ENCODE data around the gene SPOCD1. TPM values are rescaled to one million over a fixed set of nuclear protein-coding genes. Genes with fewer than 3 reads are reported as not detected.

The SPOCD1 gene
- polyA plus RNA-seq, 3 donors: not detected

DNA sequence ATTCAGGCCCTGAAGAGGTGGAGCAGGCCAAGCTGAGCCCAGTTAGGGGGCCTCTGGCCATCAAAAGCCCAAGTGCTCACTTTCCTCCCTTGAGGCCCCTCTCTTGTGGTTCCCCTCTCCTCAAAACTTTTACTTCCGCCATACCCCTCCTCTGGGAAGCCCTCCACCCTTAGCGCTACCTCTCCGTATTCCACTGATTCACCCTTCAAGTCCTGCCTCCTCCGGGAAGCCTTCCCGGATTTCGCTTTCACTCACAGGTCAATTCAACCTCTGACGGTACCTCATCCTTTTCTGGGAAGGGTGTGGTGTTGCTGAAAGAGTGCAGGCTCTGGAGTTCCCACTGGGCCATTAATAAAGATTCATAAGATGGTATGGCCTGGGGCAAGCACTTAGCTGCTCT lies 19.1 kb downstream of the SPOCD1 start:
- H3K36me3 ChIP-seq (replicated peaks in 1 of 2; ENCODE audit: control insufficient read depth in 1 of 2, insufficient read depth in 2 of 2, low read length in 2 of 2): no peaks in the 10 kb centered on the region
- peak overlapping the region in 1 of 7 donors; percentile 62 for H3K27ac Mint-ChIP-seq
- no peaks in the 10 kb centered on the region for H3K79me2 ChIP-seq (ENCODE audit: insufficient read depth, low read length)
- no peaks in the 10 kb centered on the region for H4K20me1 ChIP-seq (ENCODE audit: insufficient read depth, low read length)
- H3K4me3 Mint-ChIP-seq: peak overlapping the region in 1 of 2 donors; percentile 63
- intact Hi-C loops (cut with micrococcal nuclease): loop anchor here in 1 of 2 donors (10.0 kb wide), 1 partner anchor 232 kb away; no protein-coding TSS in a partner anchor
- no peaks in the 10 kb centered on the region for H3K36me3 Mint-ChIP-seq
- H3K9ac ChIP-seq (ENCODE audit: insufficient read depth, low read length, poor library complexity, severe bottlenecking): no peak overlapping the region
- H3K9me3 Mint-ChIP-seq: peaks cover 0 to 2% (median 0%) of the 10 kb centered on the region in 7 donors
- H3K27me3 ChIP-seq (ENCODE audit: control insufficient read depth in 2 of 2, insufficient read depth in 2 of 2, low read length in 2 of 2): no peaks in the 10 kb centered on the region
- H3K9me3 ChIP-seq (replicated peaks in 1 of 2; ENCODE audit: control insufficient read depth in 1 of 2, insufficient read depth in 1 of 2, low read length in 2 of 2): no peaks in the 10 kb centered on the region
- H3K4me1 ChIP-seq (ENCODE audit: control insufficient read depth in 1 of 2, insufficient read depth in 2 of 2, low read length in 2 of 2): peaks cover 6% of the 10 kb centered on the region in 2 donors
- H3K4me3 ChIP-seq (replicated peaks in 1 of 3; ENCODE audit: low read depth in 2 of 3, low read length in 3 of 3): no peak overlapping the region
- no peak overlapping the region for H3K27ac ChIP-seq (ENCODE audit: low read depth in 1 of 2, low read length in 2 of 2)
- peaks cover 7% of the 10 kb centered on the region for H3K4me1 Mint-ChIP-seq
- TF ChIP-seq, protein P1, sequence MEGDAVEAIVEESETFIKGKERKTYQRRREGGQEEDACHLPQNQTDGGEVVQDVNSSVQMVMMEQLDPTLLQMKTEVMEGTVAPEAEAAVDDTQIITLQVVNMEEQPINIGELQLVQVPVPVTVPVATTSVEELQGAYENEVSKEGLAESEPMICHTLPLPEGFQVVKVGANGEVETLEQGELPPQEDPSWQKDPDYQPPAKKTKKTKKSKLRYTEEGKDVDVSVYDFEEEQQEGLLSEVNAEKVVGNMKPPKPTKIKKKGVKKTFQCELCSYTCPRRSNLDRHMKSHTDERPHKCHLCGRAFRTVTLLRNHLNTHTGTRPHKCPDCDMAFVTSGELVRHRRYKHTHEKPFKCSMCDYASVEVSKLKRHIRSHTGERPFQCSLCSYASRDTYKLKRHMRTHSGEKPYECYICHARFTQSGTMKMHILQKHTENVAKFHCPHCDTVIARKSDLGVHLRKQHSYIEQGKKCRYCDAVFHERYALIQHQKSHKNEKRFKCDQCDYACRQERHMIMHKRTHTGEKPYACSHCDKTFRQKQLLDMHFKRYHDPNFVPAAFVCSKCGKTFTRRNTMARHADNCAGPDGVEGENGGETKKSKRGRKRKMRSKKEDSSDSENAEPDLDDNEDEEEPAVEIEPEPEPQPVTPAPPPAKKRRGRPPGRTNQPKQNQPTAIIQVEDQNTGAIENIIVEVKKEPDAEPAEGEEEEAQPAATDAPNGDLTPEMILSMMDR (IDR thresholded peaks at IDR 0.05): no peak
- H2AFZ ChIP-seq (ENCODE audit: insufficient read depth, low read depth, low read length, poor library complexity, severe bottlenecking): no peak overlapping the region
- DNase-seq: no peak
- H3K27me3 Mint-ChIP-seq (ENCODE audit: low read depth in 3 of 3): peaks cover 12 to 33% (median 18%) of the 10 kb centered on the region in 3 donors
- H3K4me2 ChIP-seq (replicated peaks; ENCODE audit: extremely low read depth, low read length, poor library complexity, severe bottlenecking): no peak overlapping the region
- WGBS (ENCODE audit: insufficient coverage): no CpG with 5 or more reads among the region's 7 CpGs

DNA sequence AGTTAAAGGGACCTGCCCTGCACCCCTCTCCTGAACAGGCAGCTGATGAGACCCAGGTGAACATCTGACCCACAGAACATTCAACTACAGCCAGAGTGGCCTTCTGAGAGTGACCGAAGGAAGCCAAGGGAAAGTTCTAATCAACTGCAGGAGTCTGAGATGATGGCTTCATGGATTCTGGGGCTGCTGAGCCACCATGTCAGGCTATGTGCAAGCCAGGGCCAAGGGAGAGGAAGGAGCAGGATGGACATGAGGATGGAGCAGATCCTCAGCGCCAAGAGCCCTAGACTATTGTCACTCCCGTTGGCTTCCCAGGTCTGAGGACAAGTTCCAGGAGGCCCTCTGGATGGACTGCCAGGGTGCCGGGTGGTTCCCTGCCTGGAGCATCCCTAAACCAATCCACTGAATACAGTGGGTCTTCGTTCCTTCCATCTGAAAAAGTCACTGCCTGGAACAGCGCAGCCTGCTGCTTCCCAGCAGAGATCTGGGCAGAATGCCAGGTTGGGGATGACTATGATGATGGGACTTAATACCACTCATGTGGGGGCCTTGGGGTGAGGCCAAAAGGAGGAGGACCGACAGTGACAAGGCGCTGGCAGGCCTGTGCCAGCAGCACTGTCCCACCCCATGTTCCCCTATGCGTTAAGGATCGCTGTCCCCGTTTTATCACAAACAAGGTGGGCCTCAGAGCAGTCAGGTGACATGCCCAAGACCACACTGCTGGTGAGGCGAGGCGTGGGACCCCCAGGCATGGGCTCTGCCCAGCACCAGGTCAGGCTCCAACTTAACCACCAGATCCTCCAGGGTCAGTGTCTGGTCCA lies 19.8 kb downstream of the SPOCD1 start:
- Mint-ChIP-seq H3K27ac (peak overlapping the region in 1 of 7 donors; percentile 66), H3K27me3 (ENCODE audit: low read depth in 3 of 3) (peaks cover 12 to 31% (median 20%) of the 10 kb centered on the region in 3 donors), H3K9me3 (peaks cover 0 to 2% (median 0%) of the 10 kb centered on the region in 7 donors), H3K36me3 (no peaks in the 10 kb centered on the region), H3K4me3 (no peak overlapping the region), H3K4me1 (peaks cover under 1% of the 10 kb centered on the region)
- Histone ChIP-seq H3K4me2 (replicated peaks; ENCODE audit: extremely low read depth, low read length, poor library complexity, severe bottlenecking) (no peak overlapping the region), H3K4me3 (replicated peaks in 1 of 3; ENCODE audit: low read depth in 2 of 3, low read length in 3 of 3) (no peak overlapping the region), H4K20me1 (ENCODE audit: insufficient read depth, low read length) (no peaks in the 10 kb centered on the region), H3K27me3 (ENCODE audit: control insufficient read depth in 2 of 2, insufficient read depth in 2 of 2, low read length in 2 of 2) (no peaks in the 10 kb centered on the region), H3K36me3 (replicated peaks in 1 of 2; ENCODE audit: control insufficient read depth in 1 of 2, insufficient read depth in 2 of 2, low read length in 2 of 2) (no peaks in the 10 kb centered on the region), H2AFZ (ENCODE audit: insufficient read depth, low read depth, low read length, poor library complexity, severe bottlenecking) (no peak overlapping the region), H3K27ac (ENCODE audit: low read depth in 1 of 2, low read length in 2 of 2) (no peak overlapping the region), H3K79me2 (ENCODE audit: insufficient read depth, low read length) (no peaks in the 10 kb centered on the region), H3K4me1 (ENCODE audit: control insufficient read depth in 1 of 2, insufficient read depth in 2 of 2, low read length in 2 of 2) (no peaks in the 10 kb centered on the region), H3K9me3 (replicated peaks in 1 of 2; ENCODE audit: control insufficient read depth in 1 of 2, insufficient read depth in 1 of 2, low read length in 2 of 2) (no peaks in the 10 kb centered on the region), H3K9ac (ENCODE audit: insufficient read depth, low read length, poor library complexity, severe bottlenecking) (no peak overlapping the region)
- TF ChIP-seq, protein P1 (IDR thresholded peaks at IDR 0.05): no peak
- 72% methylated on average over 8 of the region's 13 CpGs for WGBS (ENCODE audit: insufficient coverage)
- DNase-seq: no peak
- intact Hi-C loops (cut with micrococcal nuclease): loop anchor here in 1 of 2 donors (10.0 kb wide), 1 partner anchor 231 kb away; no protein-coding TSS in a partner anchor

Measured in CD14-positive monocyte (primary cell).